SU-DHL-6 (cell line): Measurements from ENCODE around the gene PCDHGA7.
"Not testable (repeated sequence)": the region's sequence is repeated elsewhere in the genome, so short reads cannot be mapped to it uniquely, and the experiment has no call there.

Experiments
- EZH2phosphoT487 ChIP-seq: fragments of 200-600 bp; sonication (generic), shearing (Covaris generic); conservative IDR thresholded peaks from 2 replicates; pipeline ENCODE4 v1.6.1; 2018; ENCODE audit warnings: mild to moderate bottlenecking, antibody characterized with exemption, low read length, moderate library complexity, mixed read lengths
- TF ChIP-seq, protein P1 (sequence below): fragments of 200-600 bp; sonication (generic); IDR thresholded peaks from one replicate; pipeline ENCODE4 v1.5.1; 2017; ENCODE audit warnings: antibody characterized with exemption, mild to moderate bottlenecking, low read length, moderate library complexity; ENCODE audit not compliant: insufficient read depth, poor library complexity, severe bottlenecking

GRCh38 chr5:141394401-141395187 is 12.1 kb downstream of the PCDHGA7 start:
- TF ChIP-seq, protein P1, sequence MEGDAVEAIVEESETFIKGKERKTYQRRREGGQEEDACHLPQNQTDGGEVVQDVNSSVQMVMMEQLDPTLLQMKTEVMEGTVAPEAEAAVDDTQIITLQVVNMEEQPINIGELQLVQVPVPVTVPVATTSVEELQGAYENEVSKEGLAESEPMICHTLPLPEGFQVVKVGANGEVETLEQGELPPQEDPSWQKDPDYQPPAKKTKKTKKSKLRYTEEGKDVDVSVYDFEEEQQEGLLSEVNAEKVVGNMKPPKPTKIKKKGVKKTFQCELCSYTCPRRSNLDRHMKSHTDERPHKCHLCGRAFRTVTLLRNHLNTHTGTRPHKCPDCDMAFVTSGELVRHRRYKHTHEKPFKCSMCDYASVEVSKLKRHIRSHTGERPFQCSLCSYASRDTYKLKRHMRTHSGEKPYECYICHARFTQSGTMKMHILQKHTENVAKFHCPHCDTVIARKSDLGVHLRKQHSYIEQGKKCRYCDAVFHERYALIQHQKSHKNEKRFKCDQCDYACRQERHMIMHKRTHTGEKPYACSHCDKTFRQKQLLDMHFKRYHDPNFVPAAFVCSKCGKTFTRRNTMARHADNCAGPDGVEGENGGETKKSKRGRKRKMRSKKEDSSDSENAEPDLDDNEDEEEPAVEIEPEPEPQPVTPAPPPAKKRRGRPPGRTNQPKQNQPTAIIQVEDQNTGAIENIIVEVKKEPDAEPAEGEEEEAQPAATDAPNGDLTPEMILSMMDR: not testable (repeated sequence)
- TF ChIP-seq EZH2phosphoT487: not testable (repeated sequence)
